Stimulated activated CD4-positive, alpha-beta T cell treated with anti-CD3 and anti-CD28 coated beads, Interleukin-2, amount 100 ng/mL, for 4 hours (primary cell): ENCODE results near the gene SP2.

Experiments
- DNase-seq: peaks from one replicate; pipeline ENCODE4 v3.0.0-alpha.2; 2020; ENCODE audit warnings: low read depth

Gene SP2

GRCh38 chr17:47895856-47896671, at the start of gene SP2:
Gene SP2, plus strand, starts transcription at chr17:47896236. Its CDS starts 51 bp downstream, at chr17:47896287.
- DNase-seq, result peak; percentile 99

GRCh38 chr17:47846716-47847340, 49.2 kb upstream of the SP2 start:
- no peak for DNase-seq

- no peak for DNase-seq
Measured at GRCh38 chr17:47847341-47848197, 48.5 kb upstream of the SP2 start.

- DNase-seq, result no peak
Measured at GRCh38 chr17:47848198-47848513, 47.9 kb upstream of the SP2 start.

- no peak for DNase-seq
Measured at GRCh38 chr17:47850373-47850691, 45.7 kb upstream of the SP2 start.

GRCh38 chr17:47850692-47851573, 45.1 kb upstream of the SP2 start, which contains the start of gene SP6:
Gene SP6, minus strand, starts transcription at chr17:47851163. Its CDS starts 2,734 bp downstream, at chr17:47848429.
- DNase-seq, result peak; percentile 58

- DNase-seq, result no peak
Measured at GRCh38 chr17:47851764-47852112, 44.3 kb upstream of the SP2 start.

GRCh38 chr17:47852113-47852949, 43.7 kb upstream of the SP2 start:
- no peak for DNase-seq

GRCh38 chr17:47853616-47854015, 42.4 kb upstream of the SP2 start:
- DNase-seq, result no peak

- no peak for DNase-seq
Measured at GRCh38 chr17:47855737-47856136, 40.3 kb upstream of the SP2 start.

GRCh38 chr17:47856830-47857229, 39.2 kb upstream of the SP2 start:
- DNase-seq, result no peak

- DNase-seq, result no peak
Measured at GRCh38 chr17:47857551-47858455, 38.2 kb upstream of the SP2 start.

- DNase-seq, result no peak
Measured at GRCh38 chr17:47860386-47860785, 35.6 kb upstream of the SP2 start.

GRCh38 chr17:47862621-47863440, 33.2 kb upstream of the SP2 start:
- no peak for DNase-seq

GRCh38 chr17:47864791-47865216, 31.2 kb upstream of the SP2 start:
- no peak for DNase-seq

- no peak for DNase-seq
Measured at GRCh38 chr17:47866941-47867340, 29.1 kb upstream of the SP2 start.

- no peak for DNase-seq
Measured at GRCh38 chr17:47867813-47868533, 28.1 kb upstream of the SP2 start.

- DNase-seq, result no peak
Measured at GRCh38 chr17:47869114-47869513, 26.9 kb upstream of the SP2 start.
